Mucosa of rectum (tissue), 2 donors: ENCODE measurements around the gene MED13.
"Not testable (repeated sequence)": the region's sequence is repeated elsewhere in the genome, so short reads cannot be mapped to it uniquely, and the experiment has no call there.

Source experiments
- H3K27ac ChIP-seq, 2 donors: one replicate each; pipeline ENCODE4 v1.7.0; 2013; ENCODE audit warnings: inconsistent platforms in 2 of 2, low read depth in 2 of 2, low read length in 2 of 2
- H3K27me3 ChIP-seq, 2 donors: one replicate each; pipeline ENCODE4 v1.7.0; 2013; ENCODE audit warnings: low read length in 2 of 2; ENCODE audit not compliant: control insufficient read depth in 2 of 2, insufficient read depth in 2 of 2
- H3K36me3 ChIP-seq, 2 donors: one replicate each; pipeline ENCODE4 v1.7.0; 2013; ENCODE audit warnings: low read length in 2 of 2; ENCODE audit not compliant: control insufficient read depth in 2 of 2, insufficient read depth in 2 of 2
- H3K4me1 ChIP-seq, 2 donors: one replicate each; pipeline ENCODE4 v1.7.0; 2013; ENCODE audit warnings: low read length in 2 of 2, mild to moderate bottlenecking in 1 of 2; ENCODE audit not compliant: control insufficient read depth in 2 of 2, insufficient read depth in 2 of 2
- H3K4me3 ChIP-seq, 2 donors: one replicate each; pipeline ENCODE4 v1.7.0; 2013; ENCODE audit warnings: low read length in 2 of 2
- H3K9ac ChIP-seq, 2 donors: one replicate each; pipeline ENCODE4 v1.7.0; 2013; ENCODE audit warnings: low read length in 2 of 2, low read depth in 1 of 2, mild to moderate bottlenecking in 1 of 2
- H3K9me3 ChIP-seq, 2 donors: one replicate each; pipeline ENCODE4 v1.7.0; 2013; ENCODE audit warnings: low read length in 2 of 2; ENCODE audit not compliant: control insufficient read depth in 2 of 2
- donor health status: healthy.
- donor health status: Normal muscosa, but diverticular disease.

MED13 gene

DNA sequence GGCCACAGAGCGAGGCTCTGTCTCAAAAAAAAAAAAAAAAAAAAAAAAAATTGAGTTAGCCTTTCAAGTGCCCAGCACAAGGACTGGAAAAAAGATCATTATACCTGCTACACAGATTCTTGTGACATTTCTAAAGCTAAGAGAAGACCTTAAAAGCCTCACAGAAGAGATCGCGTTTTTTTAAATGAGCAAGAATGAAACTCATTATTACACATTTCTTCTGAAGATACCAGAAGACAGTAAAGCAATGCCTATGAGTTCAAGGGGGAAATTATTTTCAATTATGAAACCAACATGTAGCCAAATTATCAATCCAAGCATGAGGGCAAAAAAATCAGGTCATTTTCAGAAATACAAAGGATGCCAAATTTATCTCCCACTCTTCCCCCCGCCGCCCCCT is 56.8 kb downstream of the MED13 start:
- Histone ChIP-seq H3K27ac (no peak overlapping the region), H3K27me3 (no peaks in the 10 kb centered on the region), H3K9me3 (no peaks in the 10 kb centered on the region), H3K9ac (no peak overlapping the region), H3K36me3 (peaks cover 26 to 30% of the 10 kb centered on the region in 2 donors), H3K4me1 (no peaks in the 10 kb centered on the region), H3K4me3 (no peak overlapping the region)

DNA sequence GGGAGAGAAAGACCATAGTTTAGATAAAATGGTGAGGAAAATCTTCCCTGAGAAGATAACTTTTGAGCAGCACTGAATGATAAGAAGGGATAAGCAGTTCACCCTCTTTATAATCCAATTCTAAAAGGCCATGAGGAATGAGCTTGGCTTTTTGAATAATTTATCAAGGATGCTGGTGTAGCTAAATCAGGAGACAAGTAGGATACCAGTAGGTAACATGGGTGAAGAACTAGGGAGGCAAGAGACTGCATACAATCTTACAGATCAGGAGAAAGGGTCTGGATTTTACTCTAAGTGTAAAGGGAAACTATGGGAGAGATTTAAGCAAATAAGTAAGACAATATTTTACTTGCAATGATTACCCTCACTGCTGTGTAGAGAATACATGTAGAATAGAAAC is 60.7 kb downstream of the MED13 start:
- H3K27me3 ChIP-seq, result no peaks in the 10 kb centered on the region
- H3K9ac ChIP-seq, result no peak overlapping the region
- peaks cover 18 to 19% of the 10 kb centered on the region in 2 donors for H3K36me3 ChIP-seq
- H3K4me3 ChIP-seq, result no peak overlapping the region
- H3K27ac ChIP-seq, result no peak overlapping the region
- no peaks in the 10 kb centered on the region for H3K4me1 ChIP-seq
- H3K9me3 ChIP-seq, result no peaks in the 10 kb centered on the region

GRCh38 chr17:62003141-62003540 is 61.9 kb downstream of the MED13 start:
- H3K27ac ChIP-seq, H3K4me1 ChIP-seq, H3K4me3 ChIP-seq, H3K27me3 ChIP-seq, H3K9me3 ChIP-seq, H3K9ac ChIP-seq: not testable (repeated sequence)
- H3K36me3 ChIP-seq, result peaks cover 12 to 14% of the 10 kb centered on the region in 2 donors

DNA sequence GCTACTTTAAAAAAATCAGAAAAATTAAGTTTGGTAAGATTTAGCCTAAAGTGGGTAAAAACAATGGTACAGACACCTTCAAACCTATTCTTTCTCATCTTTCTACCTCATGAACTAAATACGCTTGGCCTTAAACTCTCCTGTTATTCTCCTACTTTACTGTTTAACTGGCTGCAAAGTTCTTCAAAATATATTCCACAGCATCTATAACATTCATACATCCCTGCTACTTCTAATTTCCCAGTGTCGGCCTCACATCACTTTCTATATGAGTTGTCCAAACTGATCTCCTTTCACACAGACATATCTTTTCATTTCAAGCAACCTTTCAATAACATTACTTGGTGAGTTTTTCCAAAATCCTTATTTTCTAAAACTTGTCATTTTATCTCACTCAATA is 64.0 kb downstream of the MED13 start:
- no peak overlapping the region for H3K9ac ChIP-seq
- H3K36me3 ChIP-seq, result peaks cover 12 to 14% of the 10 kb centered on the region in 2 donors
- H3K4me3 ChIP-seq, result no peak overlapping the region
- H3K9me3 ChIP-seq, result no peaks in the 10 kb centered on the region
- H3K27ac ChIP-seq, result no peak overlapping the region
- H3K4me1 ChIP-seq, result no peaks in the 10 kb centered on the region
- no peaks in the 10 kb centered on the region for H3K27me3 ChIP-seq

GRCh38 chr17:62000186-62000585 is 64.9 kb downstream of the MED13 start:
- H3K9ac ChIP-seq, result no peak overlapping the region
- H3K9me3 ChIP-seq, result no peaks in the 10 kb centered on the region
- no peaks in the 10 kb centered on the region for H3K27me3 ChIP-seq
- H3K27ac ChIP-seq, result no peak overlapping the region
- no peak overlapping the region for H3K4me3 ChIP-seq
- peaks cover 8 to 9% of the 10 kb centered on the region in 2 donors for H3K36me3 ChIP-seq
- H3K4me1 ChIP-seq, result no peaks in the 10 kb centered on the region

DNA sequence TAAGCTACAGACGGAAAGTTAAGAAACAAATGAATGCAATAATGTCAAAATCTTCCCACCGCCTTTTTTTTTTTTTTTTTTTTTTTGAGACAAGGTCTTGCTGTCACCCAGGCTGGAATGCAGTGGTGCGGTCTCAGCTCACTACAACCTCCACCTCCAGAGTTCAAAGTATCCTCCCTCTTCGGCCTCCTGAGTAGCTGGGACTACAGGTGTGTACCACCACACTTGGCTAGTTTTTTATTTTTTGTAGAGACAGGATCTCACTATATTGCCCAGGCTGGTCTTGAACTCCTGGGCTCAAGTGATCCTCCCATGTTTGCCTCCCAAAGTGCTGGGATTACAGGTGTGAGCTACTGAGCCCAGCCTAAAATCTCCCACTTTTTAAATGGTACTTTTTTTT is 66.5 kb downstream of the MED13 start:
- H3K36me3 ChIP-seq, H3K9ac ChIP-seq, H3K4me1 ChIP-seq, H3K4me3 ChIP-seq, H3K27ac ChIP-seq, H3K9me3 ChIP-seq, H3K27me3 ChIP-seq: not testable (repeated sequence)

GRCh38 chr17:61997664-61998063 is 67.4 kb downstream of the MED13 start:
- H3K27ac ChIP-seq, result no peak overlapping the region
- no peak overlapping the region for H3K9ac ChIP-seq
- peaks cover 7 to 10% of the 10 kb centered on the region in 2 donors for H3K36me3 ChIP-seq
- H3K4me1 ChIP-seq, result no peaks in the 10 kb centered on the region
- no peak overlapping the region for H3K4me3 ChIP-seq
- no peaks in the 10 kb centered on the region for H3K27me3 ChIP-seq
- no peaks in the 10 kb centered on the region for H3K9me3 ChIP-seq

GRCh38 chr17:61996916-61997605 is 68.0 kb downstream of the MED13 start:
- Histone ChIP-seq H3K9ac (no peak overlapping the region), H3K4me1 (no peaks in the 10 kb centered on the region), H3K36me3 (peaks cover 8 to 15% of the 10 kb centered on the region in 2 donors), H3K9me3 (no peaks in the 10 kb centered on the region), H3K27me3 (no peaks in the 10 kb centered on the region), H3K27ac (no peak overlapping the region), H3K4me3 (no peak overlapping the region)

DNA sequence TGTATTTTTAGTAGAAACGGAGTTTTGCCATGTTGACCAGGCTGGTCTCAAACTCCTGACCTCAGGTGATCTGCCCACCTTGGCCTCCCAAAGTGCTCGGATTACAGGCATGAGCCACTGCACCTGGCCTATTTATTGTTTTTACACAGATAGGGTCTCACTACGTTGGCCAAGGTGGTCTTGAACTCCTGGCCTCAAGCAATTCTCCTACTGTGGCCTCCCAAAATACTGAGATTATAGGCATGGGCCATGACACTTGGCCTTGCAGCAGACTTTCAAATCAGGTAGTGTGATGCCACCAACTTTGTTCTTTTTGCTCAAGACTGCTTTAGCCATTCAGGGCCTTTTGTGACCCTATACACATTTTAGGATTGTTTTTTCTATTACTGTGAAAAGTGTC is 75.6 kb downstream of the MED13 start:
- Histone ChIP-seq H3K27ac (no peak overlapping the region), H3K4me3 (no peak overlapping the region), H3K36me3 (peaks cover 28 to 55% of the 10 kb centered on the region in 2 donors), H3K9ac (no peak overlapping the region), H3K9me3 (no peaks in the 10 kb centered on the region), H3K4me1 (no peaks in the 10 kb centered on the region), H3K27me3 (no peaks in the 10 kb centered on the region)

DNA sequence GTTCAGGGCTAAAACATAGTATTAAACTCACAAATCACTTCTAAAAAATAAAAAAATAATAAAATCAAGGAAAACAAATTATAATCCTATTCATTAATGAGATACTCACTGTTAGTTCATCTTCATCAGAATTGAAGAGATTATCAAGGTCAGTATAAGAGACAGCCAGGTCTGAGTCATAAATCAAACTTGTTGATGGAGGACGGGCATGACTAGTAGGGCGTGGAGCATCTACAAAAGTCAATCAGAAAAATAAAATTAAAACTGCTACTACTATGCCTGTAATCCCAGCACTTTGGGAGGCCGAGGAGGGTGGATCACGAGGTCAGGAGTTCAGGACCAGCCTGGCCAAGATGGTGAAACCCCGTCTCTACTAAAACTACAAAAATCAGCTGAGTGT is 78.2 kb downstream of the MED13 start:
- no peak overlapping the region for H3K27ac ChIP-seq
- H3K4me3 ChIP-seq, result no peak overlapping the region
- H3K27me3 ChIP-seq, result no peaks in the 10 kb centered on the region
- H3K4me1 ChIP-seq, result no peaks in the 10 kb centered on the region
- H3K9ac ChIP-seq, result no peak overlapping the region
- no peaks in the 10 kb centered on the region for H3K9me3 ChIP-seq
- peaks cover 39 to 64% of the 10 kb centered on the region in 2 donors for H3K36me3 ChIP-seq

DNA sequence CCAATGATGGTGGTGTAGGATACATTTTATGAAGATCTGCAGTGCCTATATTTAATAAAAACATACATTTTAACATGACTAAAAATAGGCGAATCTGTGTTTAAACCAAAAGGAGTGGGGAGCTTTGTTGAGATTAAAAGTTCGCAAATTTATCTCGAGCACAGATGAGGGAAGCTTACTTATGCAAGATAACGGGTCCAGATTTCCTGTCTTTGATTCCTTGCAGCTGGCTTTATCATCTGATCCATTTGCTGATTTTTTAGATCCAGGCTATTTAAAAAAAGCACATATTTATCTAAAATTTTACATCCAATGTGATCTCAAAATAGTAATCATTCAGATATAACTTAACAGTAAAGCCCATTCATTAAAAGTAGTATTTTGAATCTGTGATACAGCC is 80.3 kb downstream of the MED13 start:
- H3K36me3 ChIP-seq, result peaks cover 38 to 61% of the 10 kb centered on the region in 2 donors
- H3K27me3 ChIP-seq, result no peaks in the 10 kb centered on the region
- H3K27ac ChIP-seq, result no peak overlapping the region
- no peak overlapping the region for H3K9ac ChIP-seq
- no peak overlapping the region for H3K4me3 ChIP-seq
- no peaks in the 10 kb centered on the region for H3K4me1 ChIP-seq
- no peaks in the 10 kb centered on the region for H3K9me3 ChIP-seq
